ENCODE data around the gene TSPAN11.

Gene TSPAN11

DNA sequence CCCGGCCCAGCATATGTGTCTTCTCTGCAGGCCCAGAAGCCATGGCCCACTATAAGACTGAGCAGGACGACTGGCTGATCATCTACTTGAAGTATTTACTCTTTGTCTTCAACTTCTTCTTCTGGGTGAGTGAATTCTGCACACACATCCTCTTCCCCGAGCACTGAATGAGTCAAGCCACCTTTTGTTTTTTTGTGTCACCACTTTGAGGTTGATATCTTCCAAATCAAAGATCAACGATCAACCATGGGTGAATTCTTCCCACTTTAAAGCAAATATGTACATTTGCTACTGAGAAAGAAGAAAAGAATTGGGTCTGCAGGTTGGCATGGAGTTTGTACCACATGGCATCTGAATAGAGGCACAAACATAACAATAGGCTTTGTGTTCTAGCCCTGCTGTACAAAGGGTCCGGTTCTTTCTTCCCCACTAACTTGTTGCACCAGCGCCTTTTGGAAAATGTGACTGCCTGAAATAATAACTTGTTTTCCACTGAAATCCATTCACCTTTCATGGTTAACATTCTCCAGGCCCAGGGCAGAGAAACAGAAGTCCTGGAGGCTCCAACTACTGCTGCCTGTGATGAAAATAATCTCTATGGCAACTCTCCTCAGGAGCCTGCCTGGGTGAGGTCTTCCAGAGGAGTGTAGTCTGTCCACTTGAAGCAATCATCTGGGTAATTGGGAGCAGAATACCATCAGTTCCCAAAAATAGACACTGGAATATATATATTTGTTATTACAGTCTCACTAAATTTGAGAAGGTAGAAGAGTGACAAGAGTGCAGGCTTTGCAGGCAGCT lies 27.6 kb downstream of the TSPAN11 start (continued):
- TF ChIP-seq PPARA (CRISPR knock-in tag; IDR thresholded peaks at IDR 0.05; ENCODE audit: borderline replicate concordance), result no peak
- TF ChIP-seq RARB (CRISPR knock-in tag; IDR thresholded peaks at IDR 0.05), result no peak
- no peak for TF ChIP-seq ZNF8 (CRISPR knock-in tag; IDR thresholded peaks at IDR 0.05)
- TF ChIP-seq GLIS3 (CRISPR knock-in tag; IDR thresholded peaks at IDR 0.05), result no peak
- TF ChIP-seq CREB5 (CRISPR knock-in tag; IDR thresholded peaks at IDR 0.05; ENCODE audit: low read depth), result no peak
- no peak for TF ChIP-seq ZFP30 (CRISPR knock-in tag; IDR thresholded peaks at IDR 0.05)
- no peak for TF ChIP-seq ISL1 (CRISPR knock-in tag; IDR thresholded peaks at IDR 0.05)

DNA sequence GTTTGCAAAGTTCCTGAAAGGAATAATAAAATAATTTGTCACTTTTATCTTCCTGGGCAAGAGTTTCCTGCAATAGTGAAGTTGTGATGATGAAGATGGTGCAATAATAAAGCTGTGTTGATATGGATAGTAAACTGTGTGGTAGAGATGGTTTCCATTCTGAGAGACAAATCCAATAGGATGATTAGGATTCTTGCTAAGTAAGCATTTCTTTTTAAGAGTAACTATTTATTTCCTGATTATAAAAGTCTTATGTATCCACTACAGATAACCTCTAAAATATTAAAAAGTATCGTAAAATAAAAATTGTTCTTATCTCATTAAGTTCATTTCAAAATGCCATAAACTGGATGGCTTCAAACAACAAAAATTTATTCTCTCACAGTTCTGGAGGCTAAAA lies 28.7 kb downstream of the TSPAN11 start:
- no peak for ATAC-seq
- TF ChIP-seq, protein P1, sequence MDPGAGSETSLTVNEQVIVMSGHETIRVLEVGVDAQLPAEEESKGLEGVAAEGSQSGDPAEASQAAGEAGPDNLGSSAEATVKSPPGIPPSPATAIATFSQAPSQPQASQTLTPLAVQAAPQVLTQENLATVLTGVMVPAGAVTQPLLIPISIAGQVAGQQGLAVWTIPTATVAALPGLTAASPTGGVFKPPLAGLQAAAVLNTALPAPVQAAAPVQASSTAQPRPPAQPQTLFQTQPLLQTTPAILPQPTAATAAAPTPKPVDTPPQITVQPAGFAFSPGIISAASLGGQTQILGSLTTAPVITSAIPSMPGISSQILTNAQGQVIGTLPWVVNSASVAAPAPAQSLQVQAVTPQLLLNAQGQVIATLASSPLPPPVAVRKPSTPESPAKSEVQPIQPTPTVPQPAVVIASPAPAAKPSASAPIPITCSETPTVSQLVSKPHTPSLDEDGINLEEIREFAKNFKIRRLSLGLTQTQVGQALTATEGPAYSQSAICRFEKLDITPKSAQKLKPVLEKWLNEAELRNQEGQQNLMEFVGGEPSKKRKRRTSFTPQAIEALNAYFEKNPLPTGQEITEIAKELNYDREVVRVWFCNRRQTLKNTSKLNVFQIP (CRISPR knock-in tag; IDR thresholded peaks at IDR 0.05; ENCODE audit: borderline replicate concordance, low read depth), result no peak
- TF ChIP-seq ISL1 (CRISPR knock-in tag; IDR thresholded peaks at IDR 0.05) (no peak), GLIS3 (CRISPR knock-in tag; IDR thresholded peaks at IDR 0.05) (no peak), CREB5 (CRISPR knock-in tag; IDR thresholded peaks at IDR 0.05; ENCODE audit: low read depth) (no peak), BACH2 (CRISPR knock-in tag; IDR thresholded peaks at IDR 0.05; ENCODE audit: borderline replicate concordance) (no peak), SNAI2 (CRISPR knock-in tag; IDR thresholded peaks at IDR 0.05) (no peak), TCF4 (CRISPR knock-in tag; IDR thresholded peaks at IDR 0.05; ENCODE audit: borderline replicate concordance) (no peak), ZNF565 (CRISPR knock-in tag; conservative IDR thresholded peaks at IDR 0.05; ENCODE audit: low read depth) (no peak), ZNF70 (CRISPR knock-in tag; IDR thresholded peaks at IDR 0.05) (no peak), ZFP30 (CRISPR knock-in tag; IDR thresholded peaks at IDR 0.05) (no peak), ZC3H10 (CRISPR knock-in tag; IDR thresholded peaks at IDR 0.05) (no peak), OSR1 (CRISPR knock-in tag; IDR thresholded peaks at IDR 0.05) (no peak), TOX (CRISPR knock-in tag; IDR thresholded peaks at IDR 0.05; ENCODE audit: borderline replicate concordance) (no peak), ZNF8 (CRISPR knock-in tag; IDR thresholded peaks at IDR 0.05) (no peak), CSRNP3 (CRISPR knock-in tag; IDR thresholded peaks at IDR 0.05) (no peak), ZFP3 (CRISPR knock-in tag; IDR thresholded peaks at IDR 0.05) (no peak)
- TF ChIP-seq, protein P2, sequence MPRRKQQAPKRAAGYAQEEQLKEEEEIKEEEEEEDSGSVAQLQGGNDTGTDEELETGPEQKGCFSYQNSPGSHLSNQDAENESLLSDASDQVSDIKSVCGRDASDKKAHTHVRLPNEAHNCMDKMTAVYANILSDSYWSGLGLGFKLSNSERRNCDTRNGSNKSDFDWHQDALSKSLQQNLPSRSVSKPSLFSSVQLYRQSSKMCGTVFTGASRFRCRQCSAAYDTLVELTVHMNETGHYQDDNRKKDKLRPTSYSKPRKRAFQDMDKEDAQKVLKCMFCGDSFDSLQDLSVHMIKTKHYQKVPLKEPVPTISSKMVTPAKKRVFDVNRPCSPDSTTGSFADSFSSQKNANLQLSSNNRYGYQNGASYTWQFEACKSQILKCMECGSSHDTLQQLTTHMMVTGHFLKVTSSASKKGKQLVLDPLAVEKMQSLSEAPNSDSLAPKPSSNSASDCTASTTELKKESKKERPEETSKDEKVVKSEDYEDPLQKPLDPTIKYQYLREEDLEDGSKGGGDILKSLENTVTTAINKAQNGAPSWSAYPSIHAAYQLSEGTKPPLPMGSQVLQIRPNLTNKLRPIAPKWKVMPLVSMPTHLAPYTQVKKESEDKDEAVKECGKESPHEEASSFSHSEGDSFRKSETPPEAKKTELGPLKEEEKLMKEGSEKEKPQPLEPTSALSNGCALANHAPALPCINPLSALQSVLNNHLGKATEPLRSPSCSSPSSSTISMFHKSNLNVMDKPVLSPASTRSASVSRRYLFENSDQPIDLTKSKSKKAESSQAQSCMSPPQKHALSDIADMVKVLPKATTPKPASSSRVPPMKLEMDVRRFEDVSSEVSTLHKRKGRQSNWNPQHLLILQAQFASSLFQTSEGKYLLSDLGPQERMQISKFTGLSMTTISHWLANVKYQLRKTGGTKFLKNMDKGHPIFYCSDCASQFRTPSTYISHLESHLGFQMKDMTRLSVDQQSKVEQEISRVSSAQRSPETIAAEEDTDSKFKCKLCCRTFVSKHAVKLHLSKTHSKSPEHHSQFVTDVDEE (CRISPR knock-in tag; IDR thresholded peaks at IDR 0.05), result no peak
- TF ChIP-seq, protein P3, sequence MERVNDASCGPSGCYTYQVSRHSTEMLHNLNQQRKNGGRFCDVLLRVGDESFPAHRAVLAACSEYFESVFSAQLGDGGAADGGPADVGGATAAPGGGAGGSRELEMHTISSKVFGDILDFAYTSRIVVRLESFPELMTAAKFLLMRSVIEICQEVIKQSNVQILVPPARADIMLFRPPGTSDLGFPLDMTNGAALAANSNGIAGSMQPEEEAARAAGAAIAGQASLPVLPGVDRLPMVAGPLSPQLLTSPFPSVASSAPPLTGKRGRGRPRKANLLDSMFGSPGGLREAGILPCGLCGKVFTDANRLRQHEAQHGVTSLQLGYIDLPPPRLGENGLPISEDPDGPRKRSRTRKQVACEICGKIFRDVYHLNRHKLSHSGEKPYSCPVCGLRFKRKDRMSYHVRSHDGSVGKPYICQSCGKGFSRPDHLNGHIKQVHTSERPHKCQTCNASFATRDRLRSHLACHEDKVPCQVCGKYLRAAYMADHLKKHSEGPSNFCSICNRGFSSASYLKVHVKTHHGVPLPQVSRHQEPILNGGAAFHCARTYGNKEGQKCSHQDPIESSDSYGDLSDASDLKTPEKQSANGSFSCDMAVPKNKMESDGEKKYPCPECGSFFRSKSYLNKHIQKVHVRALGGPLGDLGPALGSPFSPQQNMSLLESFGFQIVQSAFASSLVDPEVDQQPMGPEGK (CRISPR knock-in tag; IDR thresholded peaks at IDR 0.05; ENCODE audit: borderline replicate concordance), result no peak

All from SK-N-SH treated with all-trans-retinoic acid at 6 μM for 48 hours (cell line).